T follicular helper cell (primary cell): ENCODE measurements around the gene MCRS1.
"Not testable (repeated sequence)": the region's sequence is repeated elsewhere in the genome, so short reads cannot be mapped to it uniquely, and the experiment has no call there.

Source experiments
- DNase-seq: peaks from one replicate; pipeline ENCODE4 v3.0.0-alpha.2; 2020; ENCODE audit warnings: low read depth
- total RNA-seq, 2 experiments: gene quantifications; one replicate each; lab custom pipeline; 2026; lab: John Stamatoyannopoulos, UW

MCRS1 gene
- total RNA-seq: 100 to 104 reads per million in 2 experiments

DNA sequence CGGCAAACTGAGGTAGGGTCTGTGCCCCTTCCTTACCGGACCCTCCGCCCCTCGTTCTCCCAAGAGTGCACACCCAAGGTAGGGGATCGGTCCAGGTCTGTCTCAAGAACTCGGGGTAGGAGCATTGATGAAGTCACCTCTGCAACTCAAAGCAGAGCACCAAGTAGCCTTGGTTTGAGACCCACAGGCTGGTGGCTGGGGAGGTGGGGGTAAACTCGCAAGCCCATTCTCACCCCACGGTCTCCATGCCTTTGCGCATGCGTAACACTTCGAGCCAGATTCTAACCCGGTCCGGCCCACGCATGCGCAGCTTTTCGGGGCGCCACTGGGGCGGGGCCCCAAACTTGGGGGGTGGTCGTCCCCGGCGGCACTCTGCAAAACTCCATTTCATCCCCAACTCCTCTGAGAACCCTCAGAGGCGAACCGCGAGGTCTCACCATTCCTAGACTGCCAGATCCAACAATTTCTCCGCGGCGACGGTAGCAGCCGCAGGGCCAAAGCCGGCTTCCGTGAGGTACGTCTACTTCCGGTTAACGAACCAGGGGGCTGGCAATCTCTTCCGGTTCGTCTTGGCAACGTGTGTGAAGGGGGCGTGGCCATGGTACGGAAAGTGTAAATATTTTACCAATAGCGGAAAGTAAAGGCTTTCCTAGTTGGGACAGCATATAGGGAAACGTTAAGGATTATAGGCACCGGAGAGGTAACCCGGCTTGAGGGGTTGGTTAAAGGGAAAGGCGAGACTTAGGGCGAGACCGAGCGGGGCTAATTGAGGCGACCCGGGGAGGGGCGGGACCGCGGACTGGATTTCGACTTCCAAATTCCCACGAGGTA, at the start of gene MCRS1:
Gene MCRS1, minus strand, starts transcription at position 532 of the 831 bp plus-strand sequence. CDS start 1,411 bp downstream, outside the sequence.
- DNase-seq: peak; percentile 81

DNA sequence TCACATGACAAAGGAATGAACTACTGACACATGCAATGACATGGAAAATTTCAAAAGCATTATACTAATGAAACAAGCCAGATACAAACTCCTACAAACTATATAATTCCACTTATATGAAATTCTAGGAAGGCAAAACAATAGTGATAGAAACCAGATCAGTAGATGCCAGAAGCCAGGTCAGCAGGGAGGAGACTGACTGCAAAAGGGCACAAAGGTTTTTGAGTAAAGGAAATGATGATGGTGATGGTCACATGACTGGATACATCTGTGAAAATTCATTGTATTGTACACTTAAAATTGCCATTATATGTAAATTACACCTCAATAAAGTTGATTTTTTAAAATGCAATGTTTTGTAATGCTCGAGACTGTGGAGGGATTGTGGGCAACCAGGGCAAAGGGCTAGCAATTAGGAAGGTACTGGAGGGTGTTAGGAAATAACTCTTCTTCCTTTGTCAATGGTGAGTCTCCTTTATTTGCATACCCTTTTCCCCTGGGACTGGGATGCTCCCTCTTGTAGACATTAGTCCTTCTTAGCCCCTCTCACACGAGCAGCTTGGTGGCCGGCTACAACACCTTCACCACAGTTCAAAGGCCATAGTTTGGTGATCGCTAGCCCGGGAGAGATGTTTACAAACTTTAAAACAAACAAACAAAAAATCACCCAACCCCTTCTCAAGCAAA, 48.7 kb upstream of the MCRS1 start:
- no peak for DNase-seq

GRCh38 chr12:49615725-49616124, 47.8 kb upstream of the MCRS1 start:
- no peak for DNase-seq

DNA sequence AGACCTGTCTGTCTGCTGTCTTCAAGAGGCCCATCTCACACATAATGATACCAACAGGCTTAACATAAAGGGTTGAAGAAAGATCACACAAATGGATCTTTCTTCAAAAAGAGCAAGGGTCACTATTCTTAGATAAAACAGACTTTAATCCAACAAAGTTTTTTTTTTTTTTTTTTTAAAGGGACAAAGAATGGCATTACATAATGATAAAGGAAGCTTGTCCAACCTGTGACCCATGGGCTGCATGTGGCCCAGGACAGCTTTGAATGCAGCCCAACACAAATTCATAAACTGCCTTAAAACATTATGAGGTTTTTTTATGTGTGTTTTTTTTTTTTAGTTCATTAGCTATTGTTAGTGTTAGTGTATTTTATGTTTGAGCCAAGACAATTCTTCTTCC, 44.3 kb upstream of the MCRS1 start:
- no peak for DNase-seq

DNA sequence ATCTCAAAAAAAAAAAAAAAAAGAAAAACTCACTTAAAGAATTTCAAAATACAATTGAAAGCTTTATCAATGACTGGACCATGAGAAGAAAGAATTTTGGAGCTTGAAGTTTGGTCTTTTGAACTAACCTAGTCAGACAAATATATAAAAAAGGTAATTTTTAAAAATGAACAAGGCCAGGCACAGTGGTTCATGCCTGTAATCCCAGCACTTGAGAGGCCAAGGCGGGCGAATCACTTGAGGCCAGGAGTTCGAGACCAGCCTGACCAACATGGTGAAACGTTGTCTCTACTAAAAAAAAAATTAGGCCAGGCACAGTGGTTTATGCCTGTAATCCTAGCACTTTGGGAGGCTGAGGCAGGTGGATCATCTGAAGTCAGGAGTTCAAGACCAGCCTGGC, 42.8 kb upstream of the MCRS1 start:
- not testable (repeated sequence) for DNase-seq

GRCh38 chr12:49609875-49610154, 41.9 kb upstream of the MCRS1 start:
- DNase-seq: no peak

DNA sequence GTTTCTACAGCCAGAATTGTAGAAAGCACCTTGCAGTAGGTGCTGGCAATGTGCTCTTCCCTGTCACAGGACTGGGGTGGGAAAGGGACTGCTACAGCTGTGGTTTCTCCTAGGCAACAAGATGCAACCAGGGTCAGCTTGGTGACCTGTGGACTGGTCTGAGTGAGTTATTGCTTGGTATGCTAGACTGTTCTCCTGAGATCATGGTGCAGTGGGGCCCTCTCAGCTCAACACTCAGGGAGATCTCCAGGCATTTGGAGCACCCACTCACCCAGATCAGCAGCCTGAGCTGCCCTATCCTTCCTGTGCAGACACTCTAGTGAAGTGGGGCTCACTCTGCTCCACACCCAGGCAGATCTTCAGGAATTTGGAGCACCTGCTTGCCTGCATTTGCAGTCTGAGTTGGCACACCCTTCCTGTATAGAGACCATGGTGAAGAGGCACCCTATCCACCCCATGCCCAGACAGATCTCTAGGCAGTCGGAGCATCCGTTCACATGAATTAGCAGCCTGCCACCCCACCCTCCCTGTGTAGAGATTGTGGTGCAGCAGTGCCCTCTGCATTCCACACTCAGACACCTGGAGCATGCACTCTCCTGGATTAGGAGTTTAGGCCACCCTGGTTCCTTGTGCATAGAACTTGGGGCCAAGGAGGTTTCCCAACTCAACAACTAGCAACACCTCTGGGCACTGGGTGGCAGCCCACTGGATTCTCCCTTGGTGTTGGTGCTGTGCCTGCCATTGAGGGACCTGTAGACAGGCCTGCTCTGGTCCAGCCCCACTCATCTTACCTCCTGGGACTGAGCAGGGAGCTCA, 41.3 kb upstream of the MCRS1 start:
- DNase-seq: no peak

DNA sequence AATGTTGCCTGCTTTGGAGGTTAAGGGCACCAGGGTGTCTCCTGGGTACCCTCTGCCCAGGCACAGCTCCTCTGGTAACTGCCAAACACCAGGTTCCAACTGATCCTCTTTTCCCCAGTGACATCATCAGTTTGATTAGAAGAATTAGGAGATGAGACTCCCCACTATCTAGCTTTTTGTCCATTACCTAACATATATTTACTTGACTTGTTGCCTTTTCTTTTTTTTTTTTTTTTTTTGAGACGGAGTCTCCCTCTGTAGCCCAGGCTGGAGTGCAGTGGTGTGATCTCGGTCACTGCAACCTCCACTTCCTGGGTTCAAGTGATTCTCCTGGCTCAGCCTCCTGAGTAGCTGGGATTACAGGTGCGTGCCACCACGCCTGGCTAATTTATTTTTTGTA, 37.6 kb upstream of the MCRS1 start, which contains the start of gene FAM186B:
Gene FAM186B, minus strand, starts transcription at position 101 of the 400 bp plus-strand sequence. CDS start 162 bp downstream, outside the sequence.
- DNase-seq: not testable (repeated sequence)

DNA sequence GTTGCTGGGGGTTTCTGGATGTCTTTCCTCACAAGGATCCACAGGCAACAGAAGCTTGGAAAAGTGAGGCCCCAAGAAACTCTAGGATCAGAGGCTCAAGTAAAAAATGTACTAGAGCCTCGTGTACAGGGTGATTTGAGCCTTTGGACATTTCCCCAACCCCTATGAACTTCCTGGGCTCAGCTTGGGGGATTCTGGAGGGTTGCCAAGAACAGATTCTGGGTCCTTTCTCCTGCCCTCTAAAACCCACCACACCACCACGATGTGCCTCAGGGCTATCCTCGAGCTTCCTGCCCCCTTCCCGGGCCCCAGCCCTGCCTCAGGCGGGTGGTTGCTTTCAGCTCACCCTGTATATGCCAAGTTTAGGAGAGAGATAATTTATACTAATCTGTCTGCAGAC, 36.9 kb upstream of the MCRS1 start:
- DNase-seq: no peak

DNA sequence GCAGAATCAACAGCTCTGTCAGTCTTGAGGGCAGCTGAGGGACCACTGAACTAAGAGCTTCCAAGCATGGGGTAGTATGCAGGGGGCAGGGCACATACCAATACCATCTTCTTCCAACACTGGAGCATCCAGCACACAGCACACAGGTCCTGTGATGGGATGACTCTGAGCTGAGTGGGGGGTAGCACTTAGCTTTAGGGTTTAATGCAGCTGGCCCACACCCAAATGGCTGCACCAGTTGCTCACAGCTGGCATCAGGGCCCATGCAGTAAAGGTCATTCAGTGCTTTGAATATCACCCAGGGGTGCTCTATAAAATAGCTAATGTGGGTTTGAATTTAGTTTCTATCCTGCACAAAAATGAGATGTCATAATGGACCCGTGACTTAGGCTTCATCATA, 35.8 kb upstream of the MCRS1 start:
- no peak for DNase-seq

DNA sequence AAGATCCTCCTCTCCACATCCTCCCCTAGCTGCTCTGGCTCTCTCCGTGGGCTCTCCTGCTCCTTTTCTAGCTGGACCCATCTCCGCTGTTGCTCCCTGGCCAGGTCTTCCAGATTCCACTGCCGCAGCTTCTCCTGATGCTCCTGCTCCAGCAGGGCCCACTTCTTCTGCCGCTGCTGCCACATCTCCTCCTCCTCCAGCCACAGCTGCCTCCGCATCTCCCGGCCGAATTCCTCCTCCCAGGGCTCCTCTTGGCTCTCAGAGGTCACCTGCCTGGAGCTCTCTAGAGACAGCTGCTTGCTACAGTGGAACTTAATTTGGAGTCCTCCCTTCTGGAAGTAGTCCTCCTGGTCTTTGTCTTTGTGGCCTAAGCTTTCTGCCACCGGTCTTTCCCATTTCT, 32.0 kb upstream of the MCRS1 start:
- DNase-seq: no peak

- no peak for DNase-seq
Measured at GRCh38 chr12:49598527-49598926, 30.6 kb upstream of the MCRS1 start.

DNA sequence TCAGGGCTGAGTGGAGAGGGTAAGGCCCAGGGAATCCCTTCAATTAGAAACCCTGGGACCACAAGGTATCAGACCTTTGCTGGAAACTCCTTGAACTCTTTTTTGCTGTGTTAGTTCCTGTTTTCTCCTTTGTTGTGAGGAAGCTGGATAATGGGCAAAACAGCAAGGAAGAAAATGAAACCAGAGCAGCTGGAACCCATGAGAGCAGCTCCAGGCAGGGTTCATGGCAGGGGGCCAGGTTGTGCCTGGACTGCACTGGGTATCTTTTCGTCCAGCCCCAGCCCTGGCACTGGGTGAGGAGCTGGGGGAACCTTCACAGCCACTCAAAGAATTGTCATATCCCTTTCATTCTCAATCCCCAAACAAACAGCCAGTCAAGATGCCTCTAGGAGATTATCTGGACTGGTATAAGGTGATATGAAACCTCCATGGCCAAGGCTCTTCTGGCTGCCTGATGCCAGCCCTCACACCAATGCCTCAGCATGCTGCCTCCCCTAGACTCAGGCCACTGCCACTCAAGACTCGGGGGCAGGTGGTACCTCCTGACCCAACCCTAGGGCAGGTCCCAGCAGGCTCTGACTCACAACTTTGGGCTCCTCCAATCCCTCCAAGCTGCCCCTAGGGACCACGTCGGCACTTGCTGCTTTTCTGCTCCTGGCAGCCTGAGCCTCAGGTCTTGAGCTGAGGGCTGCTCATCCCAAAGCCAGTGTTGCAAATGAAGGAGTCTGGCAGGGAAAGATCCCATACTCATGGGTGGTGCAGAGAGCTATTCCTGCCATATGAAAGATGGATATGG, 21.0 kb upstream of the MCRS1 start:
- DNase-seq: no peak

DNA sequence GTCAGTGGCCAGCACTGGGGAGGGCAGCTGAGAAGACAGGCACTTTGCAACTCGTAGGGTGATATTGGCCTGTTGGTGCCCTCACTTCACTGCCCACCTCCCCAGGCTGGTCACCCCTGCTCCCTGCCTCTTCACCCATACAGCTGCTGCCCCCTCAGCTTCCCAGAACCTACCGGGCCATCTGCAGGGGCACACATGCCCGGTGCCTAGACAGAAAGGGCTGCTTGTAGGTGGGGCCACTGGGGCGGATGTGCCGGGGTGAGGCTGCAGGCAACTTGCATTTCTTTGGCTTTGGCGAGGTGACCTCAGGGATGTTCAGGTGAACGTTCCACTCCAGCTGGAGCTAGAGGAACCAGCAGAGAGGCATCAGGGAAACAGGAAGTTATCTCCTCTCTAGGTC, 20.3 kb upstream of the MCRS1 start:
- no peak for DNase-seq

- no peak for DNase-seq
Measured at GRCh38 chr12:49587174-49587908, 19.4 kb upstream of the MCRS1 start.

GRCh38 chr12:49585477-49586459, 17.8 kb upstream of the MCRS1 start:
- no peak for DNase-seq

GRCh38 chr12:49584591-49584990, 16.6 kb upstream of the MCRS1 start:
- DNase-seq: no peak

- DNase-seq: no peak
Measured at GRCh38 chr12:49583366-49584094, 15.6 kb upstream of the MCRS1 start.

DNA sequence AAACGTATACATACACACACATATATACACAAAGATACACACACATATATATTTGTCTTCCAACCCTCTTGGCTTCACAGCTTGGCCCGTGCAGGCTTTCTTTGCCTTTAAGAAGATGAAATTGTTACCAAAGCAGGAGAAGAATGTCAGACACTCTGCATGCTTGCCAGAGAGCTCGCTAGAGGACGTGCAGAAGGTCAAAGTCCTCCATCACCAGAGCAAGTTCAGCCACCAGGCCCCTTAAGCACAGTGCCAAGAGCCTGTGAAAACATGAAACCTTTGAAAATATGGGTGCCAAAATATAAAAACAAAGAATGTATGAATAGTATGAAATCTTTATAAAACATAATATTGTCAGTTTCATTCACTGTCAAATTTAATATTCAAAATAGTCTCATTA, 14.9 kb upstream of the MCRS1 start:
- DNase-seq: no peak
